Peyer's patch (tissue), 4 donors: ENCODE measurements around the gene C15orf62.

ENCODE experiments used
- POLR2A ChIP-seq, 2 donors: fragments of 450-650 bp; IDR thresholded peaks; one replicate each; pipeline ENCODE4 v1.5.1; 2017; ENCODE audit warnings: antibody characterized with exemption in 2 of 2, mild to moderate bottlenecking in 2 of 2, moderate library complexity in 2 of 2
- TF ChIP-seq, protein P1 (sequence below), 6 experiments: fragments of 450-650 bp in 4 of 6; fragments of 200-600 bp in 2 of 6; sonication (generic) in 1 of 6; IDR thresholded peaks; one replicate each; pipeline ENCODE4 v1.5.1; 2017 to 2019; ENCODE audit warnings: antibody characterized with exemption in 6 of 6, mild to moderate bottlenecking in 3 of 6, moderate library complexity in 1 of 6

DNA sequence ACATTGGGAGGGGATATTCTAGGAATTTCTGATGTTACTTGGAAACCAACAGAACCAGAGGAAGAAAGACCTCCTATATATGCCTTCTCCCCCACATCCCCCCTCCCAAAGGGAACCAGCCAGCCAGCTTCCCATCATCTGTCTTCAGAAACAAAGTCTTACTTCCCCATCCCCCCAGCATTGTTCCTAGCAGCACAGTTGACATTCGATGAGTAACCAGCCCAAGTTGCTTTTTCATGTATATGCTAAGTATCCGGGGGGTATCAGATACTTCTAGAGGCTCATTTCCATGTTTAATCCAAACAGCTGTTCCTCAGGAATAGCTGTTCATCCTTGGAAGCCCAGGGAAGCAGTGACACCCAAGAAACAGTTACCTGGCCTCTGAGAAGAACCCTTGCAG is 30.7 kb upstream of the C15orf62 start:
- TF ChIP-seq, protein P1, sequence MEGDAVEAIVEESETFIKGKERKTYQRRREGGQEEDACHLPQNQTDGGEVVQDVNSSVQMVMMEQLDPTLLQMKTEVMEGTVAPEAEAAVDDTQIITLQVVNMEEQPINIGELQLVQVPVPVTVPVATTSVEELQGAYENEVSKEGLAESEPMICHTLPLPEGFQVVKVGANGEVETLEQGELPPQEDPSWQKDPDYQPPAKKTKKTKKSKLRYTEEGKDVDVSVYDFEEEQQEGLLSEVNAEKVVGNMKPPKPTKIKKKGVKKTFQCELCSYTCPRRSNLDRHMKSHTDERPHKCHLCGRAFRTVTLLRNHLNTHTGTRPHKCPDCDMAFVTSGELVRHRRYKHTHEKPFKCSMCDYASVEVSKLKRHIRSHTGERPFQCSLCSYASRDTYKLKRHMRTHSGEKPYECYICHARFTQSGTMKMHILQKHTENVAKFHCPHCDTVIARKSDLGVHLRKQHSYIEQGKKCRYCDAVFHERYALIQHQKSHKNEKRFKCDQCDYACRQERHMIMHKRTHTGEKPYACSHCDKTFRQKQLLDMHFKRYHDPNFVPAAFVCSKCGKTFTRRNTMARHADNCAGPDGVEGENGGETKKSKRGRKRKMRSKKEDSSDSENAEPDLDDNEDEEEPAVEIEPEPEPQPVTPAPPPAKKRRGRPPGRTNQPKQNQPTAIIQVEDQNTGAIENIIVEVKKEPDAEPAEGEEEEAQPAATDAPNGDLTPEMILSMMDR (IDR thresholded peaks at IDR 0.05), result no peak
- no peak for TF ChIP-seq POLR2A (IDR thresholded peaks at IDR 0.05)
